CD4-positive, CD25-positive, alpha-beta regulatory T cell (primary cell): ENCODE results near the gene ZNF205. TPM values are rescaled to one million over a fixed set of nuclear protein-coding genes. Genes with fewer than 3 reads are reported as not detected.

Experiments used
- ATAC-seq, 2 donors: fragments of 150-1000 bp; cut with Tn5 transposase; one replicate each; pipeline ENCODE4 v1.10.0; 2021; ENCODE audit warnings: low read depth in 2 of 2, moderate number of reproducible peaks in 2 of 2, moderate library complexity in 1 of 2
- DNase-seq, 3 donors: peaks; one replicate each; pipeline versions ENCODE4 v3.0.0 to v3.0.0-alpha.2; 2012 to 2022; ENCODE audit warnings: mixed read lengths in 1 of 3
- H3K27ac ChIP-seq: one replicate; pipeline ENCODE4 v1.7.0; 2013; ENCODE audit warnings: mild to moderate bottlenecking, low read length; ENCODE audit not compliant: insufficient read depth, poor library complexity, severe bottlenecking
- H3K27me3 ChIP-seq: one replicate; pipeline ENCODE4 v1.7.0; 2013; ENCODE audit warnings: low read length; ENCODE audit not compliant: control insufficient read depth, insufficient read depth
- H3K36me3 ChIP-seq: one replicate; pipeline ENCODE4 v1.7.0; 2013; ENCODE audit warnings: mild to moderate bottlenecking, low read length, moderate library complexity; ENCODE audit not compliant: control insufficient read depth, insufficient read depth
- H3K4me1 ChIP-seq: 2 replicates; pipeline ENCODE4 v1.7.0; 2013; ENCODE audit warnings: mild to moderate bottlenecking, low read length; ENCODE audit not compliant: insufficient read depth, control insufficient read depth, poor library complexity, severe bottlenecking
- H3K4me3 ChIP-seq: one replicate; pipeline ENCODE4 v1.7.0; 2013; ENCODE audit warnings: low read depth, mild to moderate bottlenecking, low read length, moderate library complexity
- H3K9me3 ChIP-seq, 2 experiments: 1 replicate in 1 of 2; 2 replicates in 1 of 2; pipeline ENCODE4 v1.7.0; 2013; ENCODE audit warnings: low read length in 2 of 2, mild to moderate bottlenecking in 1 of 2, moderate library complexity in 1 of 2; ENCODE audit not compliant: control insufficient read depth in 2 of 2
- H3K27ac Mint-ChIP-seq, 3 donors: one replicate each; pipeline ENCODE4 v1.8.0; 2020 to 2022; ENCODE audit warnings: mild to moderate bottlenecking in 3 of 3, mixed read lengths in 3 of 3, moderate library complexity in 2 of 3
- H3K27me3 Mint-ChIP-seq: one replicate; pipeline ENCODE4 v1.8.0; 2022; ENCODE audit warnings: mild to moderate bottlenecking, mixed read lengths
- H3K36me3 Mint-ChIP-seq: one replicate; pipeline ENCODE4 v1.8.0; 2020; ENCODE audit warnings: mixed read lengths
- H3K4me1 Mint-ChIP-seq, 4 donors: one replicate each; pipeline ENCODE4 v1.8.0; 2020 to 2022; ENCODE audit warnings: mixed read lengths in 4 of 4, mild to moderate bottlenecking in 1 of 4
- H3K4me3 Mint-ChIP-seq, 4 donors: one replicate each; pipeline ENCODE4 v1.8.0; 2020 to 2022; ENCODE audit warnings: mild to moderate bottlenecking in 4 of 4, mixed read lengths in 4 of 4, moderate library complexity in 3 of 4
- H3K9me3 Mint-ChIP-seq, 7 donors: one replicate each; pipeline ENCODE4 v1.8.0; 2020 to 2022; ENCODE audit warnings: mixed read lengths in 7 of 7, mild to moderate bottlenecking in 3 of 7, moderate library complexity in 2 of 7
- polyA plus RNA-seq, 4 donors: library from polyadenylated mRNA; unstranded; fragments of 300-500 nt; fragmentation: Illumina TruSeq; gene quantifications; one replicate each; pipeline ENCODE4 v1.2.3, GENCODE V29; 2021
- total RNA-seq: library from RNA; stranded (reverse); gene quantifications from one replicate; pipeline ENCODE4 v1.2.3, GENCODE V29; 2022

The ZNF205 gene
- total and polyA plus RNA-seq, 5 donors from 2014 or later, result not detected

DNA sequence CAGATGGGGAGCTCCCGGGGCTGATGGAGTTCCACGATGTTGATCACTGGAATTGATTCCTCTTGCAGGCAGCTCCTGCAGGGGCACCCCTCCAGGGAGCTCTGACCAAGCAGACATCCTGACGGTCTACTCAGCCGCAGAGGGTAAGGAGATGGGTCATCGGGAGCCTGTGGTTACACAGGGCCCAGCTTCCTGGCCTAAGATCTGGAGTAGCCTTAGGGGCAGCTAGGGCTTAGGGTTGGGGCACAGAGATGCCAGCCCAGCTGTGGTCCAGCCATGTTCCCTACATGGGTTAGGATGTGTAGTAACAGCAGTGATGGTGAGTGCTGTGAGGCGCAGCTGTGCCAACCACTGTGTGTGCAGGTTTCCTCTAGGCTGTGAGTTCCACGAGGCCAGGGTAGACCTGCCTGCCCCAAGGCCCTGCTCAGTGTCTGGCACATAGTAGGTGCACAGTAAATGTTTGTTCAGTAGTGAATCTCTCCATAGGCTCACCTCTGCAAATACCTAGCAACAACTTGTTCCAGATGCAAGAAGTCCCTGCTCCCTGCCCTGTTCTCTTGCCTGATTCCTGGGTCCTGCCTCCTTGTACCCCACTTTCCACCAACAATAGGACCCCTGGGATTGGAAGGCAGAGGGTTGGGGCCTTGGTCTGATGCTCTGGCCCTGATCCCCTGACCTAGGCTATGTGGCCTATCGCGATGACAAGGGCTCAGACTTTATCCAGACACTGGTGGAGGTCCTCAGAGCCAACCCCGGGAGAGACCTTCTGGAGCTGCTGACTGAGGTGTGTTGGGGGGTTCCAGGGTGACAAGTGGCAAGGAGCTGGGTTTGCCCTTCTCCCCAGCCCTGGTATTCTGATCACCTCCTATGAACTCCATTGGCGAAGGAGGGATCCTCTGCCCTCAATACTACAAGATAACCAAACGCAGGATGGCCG is 36.1 kb downstream of the ZNF205 start:
- Mint-ChIP-seq H3K27me3 (peaks cover 28% of the 10 kb centered on the region), H3K4me1 (peaks cover 13 to 33% (median 20%) of the 10 kb centered on the region in 4 donors)
- no peak overlapping the region for H3K4me3 ChIP-seq

DNA sequence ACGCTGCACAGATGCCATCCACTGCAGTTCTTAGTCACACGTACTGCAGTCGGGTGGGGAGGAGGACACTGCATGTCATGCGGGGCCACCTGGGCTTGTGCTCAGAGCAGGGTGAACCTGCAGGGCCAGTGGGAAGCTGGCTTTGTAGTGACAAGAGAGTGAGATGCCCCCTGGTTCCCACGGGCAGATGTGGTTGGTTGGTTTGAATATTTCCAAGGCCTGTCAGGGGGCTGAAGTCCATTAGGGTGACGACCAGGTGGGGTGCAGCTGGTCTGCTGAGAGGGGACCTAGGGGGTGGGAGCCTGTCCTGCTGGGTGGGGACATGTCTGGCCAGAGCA is 36.8 kb downstream of the ZNF205 start:
- Histone ChIP-seq H3K27ac (peak overlapping the region; percentile 51), H3K27me3 (peaks cover under 1% of the 10 kb centered on the region), H3K4me3 (no peak overlapping the region), H3K4me1 (peaks cover 26% of the 10 kb centered on the region), H3K9me3 (peaks cover 0 to 3% of the 10 kb centered on the region in 2 experiments), H3K36me3 (no peaks in the 10 kb centered on the region)
- H3K27me3 Mint-ChIP-seq, result peaks cover 28% of the 10 kb centered on the region
- no peak for ATAC-seq
- H3K4me1 Mint-ChIP-seq, result peaks cover 13 to 33% (median 20%) of the 10 kb centered on the region in 4 donors
- no peaks in the 10 kb centered on the region for H3K36me3 Mint-ChIP-seq
- no peak overlapping the region for H3K27ac Mint-ChIP-seq
- H3K9me3 Mint-ChIP-seq, result peaks cover 0 to 11% (median 5%) of the 10 kb centered on the region in 7 donors
- H3K4me3 Mint-ChIP-seq, result peak overlapping the region; percentile 12 to 89 (median 84)
- no peak for DNase-seq

More for the DNA sequence above, 36.1 kb downstream of the ZNF205 start:
- DNase-seq, result no peak
- ATAC-seq, result no peak
- H3K9me3 Mint-ChIP-seq, result peaks cover 0 to 11% (median 5%) of the 10 kb centered on the region in 7 donors
- no peaks in the 10 kb centered on the region for H3K27me3 ChIP-seq
- peaks cover 26% of the 10 kb centered on the region for H3K4me1 ChIP-seq
- H3K27ac Mint-ChIP-seq, result no peak overlapping the region
- no peaks in the 10 kb centered on the region for H3K36me3 Mint-ChIP-seq
- peak overlapping the region; percentile 12 to 89 (median 84) for H3K4me3 Mint-ChIP-seq
- H3K27ac ChIP-seq, result no peak overlapping the region
- H3K9me3 ChIP-seq, result no peaks in the 10 kb centered on the region
- H3K36me3 ChIP-seq, result no peaks in the 10 kb centered on the region

DNA sequence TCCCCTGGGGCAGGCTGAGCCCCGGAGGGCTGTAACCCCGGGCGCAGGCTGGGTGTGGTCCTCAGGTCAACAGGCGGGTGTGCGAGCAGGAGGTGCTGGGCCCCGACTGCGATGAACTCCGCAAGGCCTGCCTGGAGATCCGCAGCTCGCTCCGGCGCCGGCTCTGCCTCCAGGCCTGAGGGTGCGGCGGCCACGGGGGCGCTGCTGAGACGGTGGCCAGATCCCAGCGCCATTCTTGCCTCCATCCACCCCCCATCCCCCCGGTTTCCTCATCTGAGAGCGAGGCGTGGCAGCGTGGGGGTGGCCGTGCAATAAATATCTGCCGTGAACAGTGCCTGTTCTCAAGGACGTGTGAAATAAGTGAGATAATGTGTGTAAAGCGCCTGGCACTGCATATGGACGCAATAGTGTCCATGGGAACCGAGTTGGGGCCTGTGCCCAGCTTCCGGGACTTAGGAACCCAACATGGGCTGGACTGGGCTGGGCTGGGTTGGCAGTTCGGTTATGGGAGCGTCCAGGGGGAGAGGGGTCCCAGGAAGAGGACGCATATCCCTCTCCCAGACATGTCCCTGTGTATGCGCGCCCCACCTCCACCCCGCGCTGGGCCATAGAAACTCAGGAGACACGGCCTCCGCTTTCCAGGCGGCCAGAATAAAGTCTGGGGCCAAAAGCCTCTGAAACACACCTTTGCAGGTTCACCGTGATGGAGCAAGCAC is 37.4 kb downstream of the ZNF205 start:
- Histone ChIP-seq H3K27me3 (peaks cover 2% of the 10 kb centered on the region), H3K4me3 (peak overlapping the region; percentile 48), H3K27ac (peak overlapping the region; percentile 51), H3K36me3 (no peaks in the 10 kb centered on the region), H3K4me1 (peaks cover 26% of the 10 kb centered on the region), H3K9me3 (peaks cover 0 to 3% of the 10 kb centered on the region in 2 experiments)
- peak overlapping the region; percentile 8 to 93 (median 69) for H3K27ac Mint-ChIP-seq
- H3K27me3 Mint-ChIP-seq, result peaks cover 28% of the 10 kb centered on the region
- peak; percentile 0 to 3 for ATAC-seq
- DNase-seq, result peak in 2 of 3 donors; percentile 22 to 62
- H3K4me1 Mint-ChIP-seq, result peaks cover 13 to 33% (median 20%) of the 10 kb centered on the region in 4 donors
- H3K4me3 Mint-ChIP-seq, result peak overlapping the region; percentile 87 to 92 (median 89)
- no peaks in the 10 kb centered on the region for H3K36me3 Mint-ChIP-seq
- H3K9me3 Mint-ChIP-seq, result peaks cover 0 to 12% (median 5%) of the 10 kb centered on the region in 7 donors

DNA sequence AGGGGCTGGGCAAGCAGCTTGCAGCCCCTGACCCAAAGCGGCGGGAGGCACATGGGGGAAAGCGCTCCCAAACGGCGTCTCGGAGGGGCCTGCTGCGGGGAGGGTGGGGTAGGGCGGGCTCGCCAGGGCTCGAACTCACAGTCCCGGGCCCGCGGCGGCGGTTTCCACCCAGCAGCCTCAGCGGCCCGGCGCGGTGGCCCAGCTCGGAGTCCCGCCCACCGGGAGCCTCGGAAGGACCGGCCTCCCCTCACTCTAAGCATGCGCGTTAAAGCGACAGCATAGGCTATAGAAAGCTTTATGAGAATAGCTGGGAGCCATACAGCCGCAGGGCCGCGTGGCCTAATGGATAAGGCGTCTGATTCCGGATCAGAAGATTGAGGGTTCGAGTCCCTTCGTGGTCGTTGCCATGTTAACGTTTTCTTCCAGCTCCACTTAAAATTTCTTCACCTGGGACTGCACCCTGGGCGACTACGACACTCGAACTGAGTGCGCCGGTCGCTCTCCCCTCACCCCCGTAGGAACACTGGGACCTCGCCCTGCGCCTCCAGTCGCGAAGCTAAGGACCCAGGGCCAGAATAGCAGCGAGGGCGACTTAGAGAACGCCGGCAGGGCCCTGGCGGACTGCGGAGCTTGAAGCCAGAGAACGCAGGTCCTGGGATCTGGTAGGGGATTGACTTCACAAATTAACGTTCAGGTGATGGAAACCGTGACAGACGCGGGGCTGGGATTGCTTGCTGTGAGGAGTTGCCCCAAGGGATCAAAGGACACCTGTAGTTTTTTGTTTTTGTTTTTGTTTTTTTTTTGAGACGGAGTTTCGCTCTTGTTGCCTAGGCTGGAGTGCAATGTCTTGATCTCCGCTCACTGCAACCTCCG is 38.2 kb downstream of the ZNF205 start:
- Histone ChIP-seq H3K36me3 (no peaks in the 10 kb centered on the region), H3K27ac (peak overlapping the region; percentile 51), H3K27me3 (peaks cover 4% of the 10 kb centered on the region), H3K9me3 (peaks cover 0 to 8% of the 10 kb centered on the region in 2 experiments), H3K4me1 (peaks cover 26% of the 10 kb centered on the region), H3K4me3 (peak overlapping the region; percentile 65)
- peak overlapping the region; percentile 89 to 95 (median 91) for H3K4me3 Mint-ChIP-seq
- peaks cover 28% of the 10 kb centered on the region for H3K27me3 Mint-ChIP-seq
- H3K27ac Mint-ChIP-seq, result peak overlapping the region; percentile 91 to 96 (median 93)
- peaks cover 0 to 20% (median 5%) of the 10 kb centered on the region in 7 donors for H3K9me3 Mint-ChIP-seq
- DNase-seq (peak; percentile 91 to 95 (median 94)), ATAC-seq (peak; percentile 84 to 88)
- peaks cover 15 to 33% (median 24%) of the 10 kb centered on the region in 4 donors for H3K4me1 Mint-ChIP-seq
- no peaks in the 10 kb centered on the region for H3K36me3 Mint-ChIP-seq

DNA sequence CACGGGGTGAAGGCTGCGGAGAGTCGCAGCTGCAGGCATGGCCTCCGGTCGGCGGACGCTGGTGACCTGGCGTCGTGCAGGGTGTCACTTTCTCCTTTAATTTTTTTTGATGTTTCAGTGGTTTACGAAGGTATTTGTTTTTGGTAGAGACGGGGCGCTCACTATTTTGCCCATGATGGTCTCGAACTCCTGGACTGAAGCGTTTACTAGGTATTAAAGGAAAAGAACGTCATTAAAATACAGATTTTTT is 39.6 kb downstream of the ZNF205 start:
- peak overlapping the region; percentile 87 to 96 (median 91) for H3K27ac Mint-ChIP-seq
- ATAC-seq (no peak), DNase-seq (peak in 1 of 3 donors; percentile 44)
- H3K27me3 Mint-ChIP-seq, result peaks cover 34% of the 10 kb centered on the region
- Histone ChIP-seq H3K36me3 (no peaks in the 10 kb centered on the region), H3K27me3 (peaks cover 4% of the 10 kb centered on the region), H3K4me3 (peak overlapping the region; percentile 29), H3K27ac (peak overlapping the region; percentile 23), H3K4me1 (peaks cover 26% of the 10 kb centered on the region), H3K9me3 (peaks cover 0 to 8% of the 10 kb centered on the region in 2 experiments)
- H3K4me1 Mint-ChIP-seq, result peaks cover 15 to 36% (median 26%) of the 10 kb centered on the region in 4 donors
- H3K36me3 Mint-ChIP-seq, result no peaks in the 10 kb centered on the region
- peaks cover 0 to 23% (median 5%) of the 10 kb centered on the region in 7 donors for H3K9me3 Mint-ChIP-seq
- H3K4me3 Mint-ChIP-seq, result peak overlapping the region; percentile 81 to 89 (median 84)

DNA sequence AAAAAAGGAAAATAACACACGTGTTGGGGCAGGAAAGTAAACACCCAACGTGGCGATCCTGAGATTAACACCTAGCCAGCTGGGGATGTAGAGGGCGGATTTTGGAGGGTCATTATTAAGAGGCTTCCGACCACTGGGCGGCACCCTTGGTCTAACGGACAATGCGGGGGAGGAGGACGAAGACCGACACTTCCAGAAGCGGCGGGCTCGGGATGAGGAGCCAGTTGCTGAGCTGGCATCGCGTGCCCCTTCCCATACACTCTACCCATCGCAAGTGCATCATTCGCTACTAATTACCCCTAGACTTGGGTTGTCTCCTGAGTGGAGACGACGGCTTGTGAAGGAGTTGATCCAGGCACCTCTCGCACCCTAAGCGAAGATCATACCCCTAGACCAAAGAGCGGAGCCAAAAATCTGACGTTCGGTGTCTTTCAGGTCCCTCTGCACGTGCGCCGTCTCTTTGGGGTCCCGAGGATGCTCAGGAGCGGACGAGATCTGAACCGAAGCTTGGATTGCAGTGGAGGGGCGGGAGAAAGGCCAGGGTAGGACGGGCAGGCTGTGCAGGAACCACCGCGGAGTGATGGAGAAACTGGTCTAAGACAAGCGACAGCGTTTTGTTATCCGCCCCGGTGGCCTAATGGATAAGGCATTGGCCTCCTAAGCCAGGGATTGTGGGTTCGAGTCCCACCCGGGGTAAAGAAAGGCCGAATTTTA is 40.0 kb downstream of the ZNF205 start:
- Mint-ChIP-seq H3K36me3 (no peaks in the 10 kb centered on the region), H3K4me3 (peak overlapping the region; percentile 81 to 89 (median 84)), H3K4me1 (peaks cover 19 to 36% (median 29%) of the 10 kb centered on the region in 4 donors), H3K27me3 (peaks cover 34% of the 10 kb centered on the region), H3K27ac (peak overlapping the region; percentile 87 to 96 (median 91)), H3K9me3 (peaks cover 0 to 23% (median 5%) of the 10 kb centered on the region in 7 donors)
- peaks cover 0 to 8% of the 10 kb centered on the region in 2 experiments for H3K9me3 ChIP-seq
- H3K4me3 ChIP-seq, result peak overlapping the region; percentile 29
- DNase-seq (peak; percentile 35 to 82 (median 65)), ATAC-seq (no peak)
- H3K27ac ChIP-seq, result peak overlapping the region; percentile 23
- H3K36me3 ChIP-seq, result no peaks in the 10 kb centered on the region
- H3K4me1 ChIP-seq, result peaks cover 29% of the 10 kb centered on the region
- peaks cover 4% of the 10 kb centered on the region for H3K27me3 ChIP-seq
